ENCODE measurements around the gene THRB.

GRCh38 chr3:24137334-24137733 lies 357.3 kb downstream of the THRB start:
- TF ChIP-seq POLR2A (IDR thresholded peaks at IDR 0.05): no peak
- no peak for TF ChIP-seq CTCF (IDR thresholded peaks at IDR 0.05)
- TF ChIP-seq EP300 (IDR thresholded peaks at IDR 0.05; ENCODE audit: low read depth): no peak
